Activated T-cell treated with anti-CD3 and anti-CD28 coated beads, Interleukin-2, amount 50 U/mL, for 4 hours (primary cell): Measurements from ENCODE around the gene AFAP1. TPM values are rescaled to one million over a fixed set of nuclear protein-coding genes. Genes with fewer than 3 reads are reported as not detected.

Source experiments
- ATAC-seq, 2 donors: fragments of 200-7000 bp; cut with Tn5 transposase; one replicate each; pipeline ENCODE4 v1.10.0; 2021
- DNase-seq: peaks from one replicate; pipeline ENCODE4 v3.0.0-alpha.2; 2020
- H3K27me3 Mint-ChIP-seq: one replicate; pipeline ENCODE4 v1.8.0; 2021; ENCODE audit warnings: low read depth, mixed read lengths
- H3K36me3 Mint-ChIP-seq: one replicate; pipeline ENCODE4 v1.8.0; 2022; ENCODE audit warnings: mixed read lengths; ENCODE audit not compliant: insufficient read depth
- H3K4me1 Mint-ChIP-seq: one replicate; pipeline ENCODE4 v1.8.0; 2021; ENCODE audit warnings: low read depth, mixed read lengths
- H3K4me3 Mint-ChIP-seq: one replicate; pipeline ENCODE4 v1.8.0; 2021; ENCODE audit warnings: mild to moderate bottlenecking, moderate library complexity, mixed read lengths
- H3K9me3 Mint-ChIP-seq: one replicate; pipeline ENCODE4 v1.8.0; 2021; ENCODE audit warnings: mixed read lengths
- total RNA-seq, 3 donors: library from RNA; stranded (reverse); gene quantifications; one replicate each; pipeline ENCODE4 v1.2.1, GENCODE V29; 2021

AFAP1 gene
- total RNA-seq, 3 donors from 2014 or later, result 13.1 to 17.7 (median 14.7) TPM

DNA sequence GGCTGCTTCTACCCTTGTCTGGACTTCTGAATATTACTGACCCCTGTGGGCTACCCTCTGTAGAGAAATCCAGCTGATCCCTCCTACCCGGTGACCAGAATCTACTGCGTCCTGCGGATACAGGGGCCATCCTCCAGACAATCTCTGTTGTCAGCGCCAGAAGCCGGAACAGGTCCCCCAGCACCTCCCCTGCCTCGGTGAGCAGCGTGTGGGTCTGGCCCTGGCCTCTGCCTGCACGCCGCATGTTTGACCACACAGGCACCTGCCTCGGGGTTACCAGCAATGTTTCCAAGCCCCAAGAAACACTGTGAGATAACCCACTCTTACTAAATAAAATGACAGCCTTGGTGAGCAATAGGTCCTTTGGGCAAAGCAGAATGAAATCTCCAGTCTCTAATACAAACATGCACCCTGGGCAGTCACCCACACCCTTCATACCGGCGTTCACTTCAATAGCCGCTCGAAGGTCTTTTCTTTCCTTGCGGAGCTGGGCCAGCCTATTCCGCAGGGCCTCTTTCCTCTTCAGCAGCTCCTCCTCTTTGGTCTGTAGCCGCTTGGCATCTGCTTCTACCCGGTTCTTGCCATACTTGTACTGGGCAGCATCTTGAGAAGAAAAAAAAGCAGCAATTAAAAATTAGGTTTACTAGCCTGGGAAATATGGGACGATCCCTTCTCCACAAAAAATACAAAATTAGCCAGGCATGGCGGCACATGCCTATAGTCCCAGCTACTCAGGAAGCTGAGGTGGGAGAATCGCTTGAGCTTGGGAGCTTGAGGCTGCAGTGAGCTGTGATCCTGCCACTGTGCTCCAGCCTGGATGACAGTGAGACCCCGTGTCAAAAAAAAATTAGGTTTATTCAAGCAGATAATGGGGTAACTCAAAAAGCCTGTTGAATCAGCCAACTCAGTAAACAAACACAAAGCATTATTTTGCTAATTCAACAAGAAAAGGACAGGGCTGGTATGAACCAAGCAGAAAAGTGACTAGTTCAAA, 165.1 kb downstream of the AFAP1 start:
- DNase-seq, result no peak
- Mint-ChIP-seq H3K27me3 (no peaks in the 10 kb centered on the region), H3K36me3 (peaks cover 27% of the 10 kb centered on the region), H3K4me1 (peaks cover 46% of the 10 kb centered on the region), H3K9me3 (no peaks in the 10 kb centered on the region), H3K4me3 (no peak overlapping the region)
- no peak for ATAC-seq

- Mint-ChIP-seq H3K4me1 (peaks cover 36% of the 10 kb centered on the region), H3K4me3 (no peak overlapping the region), H3K9me3 (no peaks in the 10 kb centered on the region), H3K36me3 (peaks cover 26% of the 10 kb centered on the region), H3K27me3 (no peaks in the 10 kb centered on the region)
- DNase-seq (no peak), ATAC-seq (no peak)
Observed at GRCh38 chr4:7773401-7774180, 166.1 kb downstream of the AFAP1 start.

DNA sequence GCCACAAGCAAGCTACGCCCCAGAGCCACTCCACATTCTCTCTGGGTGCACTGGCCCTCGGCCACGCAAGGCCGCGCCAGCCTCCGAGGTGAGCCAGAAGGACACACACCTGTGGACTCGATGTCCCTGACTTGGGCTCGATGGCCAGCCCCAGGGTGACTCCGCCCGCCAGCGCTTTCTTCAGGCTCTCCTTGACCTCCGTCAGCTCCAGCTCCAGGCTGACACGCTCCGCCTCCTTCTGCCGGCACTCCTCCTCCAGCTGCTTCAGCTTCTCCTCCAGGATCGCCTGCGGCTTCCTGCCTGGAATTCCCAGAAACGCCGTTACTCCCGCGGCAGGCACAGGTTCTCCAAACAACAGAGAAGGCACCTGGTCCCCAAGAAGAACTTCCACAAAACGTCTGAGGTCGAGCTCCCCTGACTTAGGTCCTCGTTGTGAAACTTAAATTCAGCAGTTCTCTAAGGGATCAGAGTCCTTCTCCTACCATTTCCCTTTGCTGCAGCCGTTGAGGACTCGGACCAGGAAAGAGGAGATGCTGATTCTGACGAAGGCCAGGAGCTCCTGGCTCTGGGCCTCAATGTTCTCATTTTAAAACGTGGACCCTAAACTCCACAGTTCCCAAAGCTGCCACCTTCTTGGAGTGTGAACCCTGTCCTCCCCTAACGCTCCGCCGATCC, 166.8 kb downstream of the AFAP1 start:
- peaks cover 31% of the 10 kb centered on the region for H3K4me1 Mint-ChIP-seq
- no peak for ATAC-seq

GRCh38 chr4:7771541-7772507, 167.8 kb downstream of the AFAP1 start:
- Mint-ChIP-seq H3K36me3 (peaks cover 14% of the 10 kb centered on the region), H3K4me1 (peaks cover 29% of the 10 kb centered on the region), H3K4me3 (no peak overlapping the region), H3K27me3 (no peaks in the 10 kb centered on the region), H3K9me3 (no peaks in the 10 kb centered on the region)
- ATAC-seq (no peak), DNase-seq (no peak)

More for the DNA sequence above, 166.8 kb downstream of the AFAP1 start:
- no peak overlapping the region for H3K4me3 Mint-ChIP-seq
- peaks cover 19% of the 10 kb centered on the region for H3K36me3 Mint-ChIP-seq
- no peaks in the 10 kb centered on the region for H3K27me3 Mint-ChIP-seq
- H3K9me3 Mint-ChIP-seq, result no peaks in the 10 kb centered on the region
- DNase-seq, result no peak

DNA sequence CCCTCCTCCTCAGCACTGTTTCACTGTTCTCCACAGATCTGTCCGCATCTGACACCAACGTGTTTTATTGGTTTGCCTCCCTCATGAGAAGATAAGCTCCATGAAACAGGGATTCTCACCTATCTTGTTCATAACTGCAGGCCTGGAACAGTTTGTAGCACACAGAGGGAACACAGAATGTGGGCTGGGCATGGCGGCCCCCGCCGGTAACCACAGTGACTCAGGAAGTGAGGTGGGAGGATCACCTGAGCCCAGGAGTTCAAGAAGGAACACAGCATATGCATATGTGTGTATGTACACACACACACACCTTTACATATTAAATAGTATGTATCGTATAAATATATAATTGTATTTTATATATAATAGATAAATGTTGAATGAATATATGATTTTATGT, 168.6 kb downstream of the AFAP1 start:
- no peaks in the 10 kb centered on the region for H3K9me3 Mint-ChIP-seq
- H3K36me3 Mint-ChIP-seq, result peaks cover 13% of the 10 kb centered on the region
- no peaks in the 10 kb centered on the region for H3K27me3 Mint-ChIP-seq
- peak; percentile 46 for DNase-seq
- H3K4me3 Mint-ChIP-seq, result peak overlapping the region; percentile 33
- peak; percentile 88 to 90 for ATAC-seq
- peaks cover 26% of the 10 kb centered on the region for H3K4me1 Mint-ChIP-seq

GRCh38 chr4:7770224-7771050, 169.2 kb downstream of the AFAP1 start:
- peak overlapping the region; percentile 33 for H3K4me3 Mint-ChIP-seq
- no peaks in the 10 kb centered on the region for H3K9me3 Mint-ChIP-seq
- DNase-seq, result no peak
- H3K4me1 Mint-ChIP-seq, result peaks cover 26% of the 10 kb centered on the region
- peak; percentile 2 to 28 for ATAC-seq
- H3K27me3 Mint-ChIP-seq, result no peaks in the 10 kb centered on the region
- H3K36me3 Mint-ChIP-seq, result peaks cover 13% of the 10 kb centered on the region

- Mint-ChIP-seq H3K27me3 (no peaks in the 10 kb centered on the region), H3K9me3 (no peaks in the 10 kb centered on the region), H3K4me1 (peaks cover 26% of the 10 kb centered on the region), H3K36me3 (peaks cover 11% of the 10 kb centered on the region), H3K4me3 (no peak overlapping the region)
- DNase-seq, result no peak
- no peak for ATAC-seq
Observed at GRCh38 chr4:7769396-7770223, 170.1 kb downstream of the AFAP1 start.

DNA sequence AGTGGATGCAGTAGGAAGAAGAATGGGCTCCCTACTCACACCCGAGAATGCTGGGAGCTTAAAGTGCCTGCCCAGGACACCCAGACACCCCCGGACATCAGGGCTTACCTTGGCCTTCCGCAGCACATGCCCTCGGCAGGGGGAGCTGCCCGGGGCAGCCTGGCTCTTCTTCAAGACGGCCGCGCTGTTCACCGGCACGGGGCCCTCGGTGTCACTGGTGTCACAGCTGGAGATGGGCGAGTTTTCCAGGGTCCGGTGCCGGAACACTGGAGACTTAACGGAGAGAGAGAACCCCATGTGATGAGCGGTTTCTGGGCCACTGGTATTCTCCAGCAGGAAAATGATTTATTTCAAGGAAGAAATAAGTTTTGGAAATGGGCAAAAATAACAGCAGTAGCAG, 170.9 kb downstream of the AFAP1 start:
- no peak for ATAC-seq
- H3K36me3 Mint-ChIP-seq, result peaks cover 10% of the 10 kb centered on the region
- no peak for DNase-seq
- peaks cover 26% of the 10 kb centered on the region for H3K4me1 Mint-ChIP-seq
- no peaks in the 10 kb centered on the region for H3K9me3 Mint-ChIP-seq
- H3K4me3 Mint-ChIP-seq, result no peak overlapping the region
- no peaks in the 10 kb centered on the region for H3K27me3 Mint-ChIP-seq

DNA sequence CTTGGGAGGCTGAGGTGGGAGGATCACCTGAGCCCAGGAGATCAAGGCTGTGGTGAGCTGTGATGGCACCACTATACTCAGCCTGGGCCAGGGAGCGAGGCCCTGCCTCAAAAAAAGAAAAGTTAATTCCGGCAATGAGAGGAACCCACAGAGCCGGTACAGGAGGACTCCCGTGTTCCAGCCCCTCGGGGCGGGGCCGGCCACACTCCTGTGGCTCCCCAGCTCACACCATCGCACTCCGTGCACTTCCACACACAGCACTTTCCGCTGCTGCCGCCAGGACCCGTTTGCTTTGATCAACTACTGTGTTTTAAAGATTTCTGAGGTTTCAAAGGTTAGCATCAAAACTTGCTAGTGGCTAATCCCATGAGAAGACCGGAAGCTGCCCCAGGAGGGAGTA, 171.7 kb downstream of the AFAP1 start:
- Mint-ChIP-seq H3K9me3 (no peaks in the 10 kb centered on the region), H3K27me3 (no peaks in the 10 kb centered on the region), H3K4me1 (peaks cover 26% of the 10 kb centered on the region), H3K4me3 (no peak overlapping the region), H3K36me3 (peaks cover 10% of the 10 kb centered on the region)
- no peak for ATAC-seq
- no peak for DNase-seq

- Mint-ChIP-seq H3K9me3 (no peaks in the 10 kb centered on the region), H3K36me3 (peaks cover 10% of the 10 kb centered on the region), H3K27me3 (no peaks in the 10 kb centered on the region), H3K4me1 (peaks cover 25% of the 10 kb centered on the region), H3K4me3 (no peak overlapping the region)
- ATAC-seq (no peak), DNase-seq (no peak)
Observed at GRCh38 chr4:7767526-7767925, 172.1 kb downstream of the AFAP1 start.

DNA sequence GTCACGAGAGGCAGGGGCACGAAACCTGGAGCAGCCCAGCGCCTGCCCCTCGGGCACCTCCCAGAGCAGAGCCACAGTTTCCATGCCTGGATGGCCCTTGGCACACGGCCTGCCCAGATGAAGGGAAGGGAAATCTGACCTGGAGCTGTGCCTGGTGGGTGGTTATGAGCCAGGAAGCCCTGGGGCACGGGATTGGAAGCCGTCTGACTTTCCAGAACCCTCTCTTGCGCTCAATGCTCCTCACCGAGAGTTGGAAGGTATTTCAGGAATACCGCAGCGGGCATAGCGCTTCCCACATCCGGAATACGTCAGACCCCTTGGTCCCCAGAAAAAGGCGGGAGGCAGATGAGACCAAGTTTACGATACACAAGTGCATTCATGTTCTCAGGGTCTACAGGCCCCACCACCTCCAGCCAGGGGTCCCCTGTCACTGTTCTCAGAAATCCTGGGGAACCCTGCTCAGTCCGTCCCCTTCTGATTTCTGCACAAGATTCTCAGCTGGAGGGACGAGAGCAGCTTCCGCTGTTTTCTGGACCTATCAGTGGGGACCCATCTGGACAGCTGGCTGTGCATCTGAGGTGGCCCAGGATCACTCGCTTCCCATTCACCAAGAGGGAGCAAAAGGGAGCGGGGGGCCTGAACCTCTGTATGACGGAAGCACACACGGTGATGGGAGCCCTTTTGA, 172.9 kb downstream of the AFAP1 start:
- no peak for DNase-seq
- H3K4me3 Mint-ChIP-seq, result no peak overlapping the region
- no peaks in the 10 kb centered on the region for H3K9me3 Mint-ChIP-seq
- H3K36me3 Mint-ChIP-seq, result peaks cover 8% of the 10 kb centered on the region
- H3K4me1 Mint-ChIP-seq, result peaks cover 21% of the 10 kb centered on the region
- no peak for ATAC-seq
- H3K27me3 Mint-ChIP-seq, result no peaks in the 10 kb centered on the region

DNA sequence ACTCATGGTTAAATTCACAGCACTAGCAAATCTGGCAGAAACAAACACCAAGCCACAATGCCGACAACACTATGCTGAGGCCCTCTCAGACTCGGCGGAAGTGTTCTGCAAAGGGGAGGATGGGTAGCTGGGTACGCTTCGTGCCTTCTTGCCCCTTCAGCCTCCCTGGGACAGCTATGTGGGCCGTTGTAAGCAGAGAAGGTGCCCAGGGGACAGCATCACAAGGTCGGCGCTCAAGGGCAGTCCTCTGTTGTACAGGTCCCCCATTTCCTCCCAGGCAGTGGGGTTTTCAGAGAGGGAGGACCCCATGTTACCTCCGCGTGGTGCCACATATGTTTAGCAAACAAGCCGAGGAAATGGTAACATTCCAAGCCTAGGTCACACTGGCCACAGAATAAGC, 173.6 kb downstream of the AFAP1 start:
- H3K9me3 Mint-ChIP-seq, result no peaks in the 10 kb centered on the region
- H3K4me1 Mint-ChIP-seq, result peaks cover 21% of the 10 kb centered on the region
- ATAC-seq, result no peak
- DNase-seq, result no peak
- no peaks in the 10 kb centered on the region for H3K27me3 Mint-ChIP-seq
- no peak overlapping the region for H3K4me3 Mint-ChIP-seq
- peaks cover 3% of the 10 kb centered on the region for H3K36me3 Mint-ChIP-seq
